ENCODE results near the gene XPC.
"Not testable (repeated sequence)": the region's sequence is repeated elsewhere in the genome, so short reads cannot be mapped to it uniquely, and the experiment has no call there.

Gene XPC

DNA sequence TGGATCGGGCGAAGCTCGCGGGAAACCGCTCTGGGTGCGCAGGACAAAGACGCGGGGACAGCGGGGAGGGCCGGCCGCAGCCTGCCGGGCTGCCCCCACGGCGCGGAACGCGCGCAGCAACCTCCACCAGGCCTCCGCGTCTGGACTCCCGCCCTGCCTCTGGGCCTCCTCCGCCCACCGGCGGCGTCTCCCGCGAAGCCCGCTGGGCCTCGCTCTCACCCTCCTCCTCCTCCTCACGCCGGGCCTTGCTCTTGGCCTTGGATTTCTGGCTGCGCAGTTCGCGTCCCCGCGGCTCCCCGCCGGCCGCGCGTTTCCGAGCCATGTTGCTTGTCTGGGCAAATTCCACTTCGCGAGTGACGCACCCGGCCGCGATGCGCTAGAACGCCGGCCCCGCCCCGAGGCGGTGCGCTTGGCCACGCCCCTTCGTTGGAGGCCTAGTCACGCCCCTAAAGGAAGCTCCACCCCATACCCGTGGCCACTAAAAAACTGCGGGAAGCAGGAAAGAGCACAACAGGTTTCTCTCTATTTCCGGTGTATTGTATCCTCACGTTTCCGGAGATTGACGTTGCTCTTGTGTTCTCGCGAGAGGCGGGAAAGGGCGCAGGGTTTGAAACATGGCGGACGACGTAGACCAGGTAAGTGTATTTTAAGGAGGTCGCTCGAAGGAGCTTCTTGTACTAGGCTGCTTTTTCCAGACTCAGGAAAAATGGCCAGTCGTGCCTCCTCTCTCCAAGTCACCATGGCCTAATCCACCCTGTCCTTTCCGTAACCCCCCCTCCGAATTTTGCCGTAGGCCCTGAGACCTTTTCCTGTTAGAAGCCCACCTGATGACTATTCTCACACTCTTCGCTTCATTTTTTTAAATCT, at the start of gene XPC, which contains the start of gene LSM3:
Gene XPC (minus strand): TSS at position 355 of the 867 bp plus-strand sequence. CDS start 33 bp downstream, at position 322.
Gene LSM3 (plus strand): TSS at position 571 of the 867 bp plus-strand sequence. CDS start 44 bp downstream, at position 615.
- peak within 1 kb of the TSS; percentile 23 for H3K27ac ChIP-seq (ENCODE audit: low read depth, low read length, poor library complexity, severe bottlenecking)
- H3K4me2 ChIP-seq (ENCODE audit: low read length) = peak within 1 kb of the TSS; percentile 89
- TF ChIP-seq EZH2 (IDR thresholded peaks at IDR 0.05; ENCODE audit: borderline replicate concordance, low read length) = no peak
- TF ChIP-seq, protein P1, sequence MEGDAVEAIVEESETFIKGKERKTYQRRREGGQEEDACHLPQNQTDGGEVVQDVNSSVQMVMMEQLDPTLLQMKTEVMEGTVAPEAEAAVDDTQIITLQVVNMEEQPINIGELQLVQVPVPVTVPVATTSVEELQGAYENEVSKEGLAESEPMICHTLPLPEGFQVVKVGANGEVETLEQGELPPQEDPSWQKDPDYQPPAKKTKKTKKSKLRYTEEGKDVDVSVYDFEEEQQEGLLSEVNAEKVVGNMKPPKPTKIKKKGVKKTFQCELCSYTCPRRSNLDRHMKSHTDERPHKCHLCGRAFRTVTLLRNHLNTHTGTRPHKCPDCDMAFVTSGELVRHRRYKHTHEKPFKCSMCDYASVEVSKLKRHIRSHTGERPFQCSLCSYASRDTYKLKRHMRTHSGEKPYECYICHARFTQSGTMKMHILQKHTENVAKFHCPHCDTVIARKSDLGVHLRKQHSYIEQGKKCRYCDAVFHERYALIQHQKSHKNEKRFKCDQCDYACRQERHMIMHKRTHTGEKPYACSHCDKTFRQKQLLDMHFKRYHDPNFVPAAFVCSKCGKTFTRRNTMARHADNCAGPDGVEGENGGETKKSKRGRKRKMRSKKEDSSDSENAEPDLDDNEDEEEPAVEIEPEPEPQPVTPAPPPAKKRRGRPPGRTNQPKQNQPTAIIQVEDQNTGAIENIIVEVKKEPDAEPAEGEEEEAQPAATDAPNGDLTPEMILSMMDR (IDR thresholded peaks at IDR 0.05; ENCODE audit: low read length) = no peak
- peak within 1 kb of the TSS; percentile 89 for H3K4me3 ChIP-seq (ENCODE audit: low read depth, low read length, poor library complexity, severe bottlenecking)
- H3K27me3 ChIP-seq (ENCODE audit: insufficient read depth, low read length) = no peaks in the 10 kb centered on the region
- H4K20me1 ChIP-seq (ENCODE audit: insufficient read depth, low read length) = no peaks in the 10 kb centered on the region
- H3K79me2 ChIP-seq (ENCODE audit: insufficient read depth, low read length) = peaks cover 37% of the 10 kb centered on the region
- no peaks in the 10 kb centered on the region for H3K9me2 ChIP-seq (ENCODE audit: low read depth, low read length)
- H3F3A ChIP-seq (ENCODE audit: insufficient read depth, low read length) = no peaks in the 10 kb centered on the region
- no peaks in the 10 kb centered on the region for H3K9me3 ChIP-seq (ENCODE audit: low read length)
- peak within 1 kb of the TSS; percentile 95 for H3K9ac ChIP-seq (ENCODE audit: low read length)
- peaks cover 26% of the 10 kb centered on the region for H3K36me3 ChIP-seq (ENCODE audit: insufficient read depth, low read length)
- H2AFZ ChIP-seq (ENCODE audit: low read length) = 0 out of 2 replicates have a peak within 1 kb of the TSS, but pooled peaks have one; percentile 3
- H3K4me1 ChIP-seq (ENCODE audit: insufficient read depth, low read length, severe bottlenecking) = peaks cover 47% of the 10 kb centered on the region

DNA sequence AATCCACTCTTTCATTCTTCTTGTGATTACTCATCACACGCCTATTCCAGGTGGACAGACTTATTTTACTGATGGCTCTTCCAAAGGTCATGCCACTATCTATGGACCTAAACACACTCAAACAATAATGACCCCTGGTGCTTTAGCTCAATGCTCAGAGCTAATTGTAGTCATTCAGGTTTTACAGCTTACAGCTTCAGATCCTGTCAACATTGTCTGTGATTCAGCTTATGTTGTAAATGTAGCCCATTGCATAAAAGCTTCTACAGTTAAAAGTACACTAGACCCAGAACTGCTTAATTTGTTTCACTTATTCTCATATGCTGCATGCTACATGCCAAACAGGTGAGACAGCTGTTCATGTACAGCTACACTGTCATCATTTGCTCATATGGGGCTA, 49.5 kb upstream of the XPC start:
- H3K36me3 ChIP-seq (ENCODE audit: insufficient read depth, low read length) = no peaks in the 10 kb centered on the region
- H3K9me2 ChIP-seq (ENCODE audit: low read depth, low read length) = no peaks in the 10 kb centered on the region
- H4K20me1 ChIP-seq (ENCODE audit: insufficient read depth, low read length) = no peaks in the 10 kb centered on the region
- no peak overlapping the region for H3K27ac ChIP-seq (ENCODE audit: low read depth, low read length, poor library complexity, severe bottlenecking)
- H3K9ac ChIP-seq (ENCODE audit: low read length) = no peak overlapping the region
- H3K4me2 ChIP-seq (ENCODE audit: low read length) = no peak overlapping the region
- no peaks in the 10 kb centered on the region; the same call in none of the 2 replicates for H3K27me3 ChIP-seq (ENCODE audit: insufficient read depth, low read length)
- no peaks in the 10 kb centered on the region for H3K9me3 ChIP-seq (ENCODE audit: low read length)
- no peak overlapping the region for H3K4me3 ChIP-seq (ENCODE audit: low read depth, low read length, poor library complexity, severe bottlenecking)
- H3F3A ChIP-seq (ENCODE audit: insufficient read depth, low read length) = no peaks in the 10 kb centered on the region
- H3K79me2 ChIP-seq (ENCODE audit: insufficient read depth, low read length) = no peaks in the 10 kb centered on the region
- H3K4me1 ChIP-seq (ENCODE audit: insufficient read depth, low read length, severe bottlenecking) = peaks cover 26% of the 10 kb centered on the region
- H2AFZ ChIP-seq (ENCODE audit: low read length) = no peak overlapping the region
- TF ChIP-seq, protein P1 (IDR thresholded peaks at IDR 0.05; ENCODE audit: low read length) = no peak
- TF ChIP-seq EZH2 (IDR thresholded peaks at IDR 0.05; ENCODE audit: borderline replicate concordance, low read length) = no peak

DNA sequence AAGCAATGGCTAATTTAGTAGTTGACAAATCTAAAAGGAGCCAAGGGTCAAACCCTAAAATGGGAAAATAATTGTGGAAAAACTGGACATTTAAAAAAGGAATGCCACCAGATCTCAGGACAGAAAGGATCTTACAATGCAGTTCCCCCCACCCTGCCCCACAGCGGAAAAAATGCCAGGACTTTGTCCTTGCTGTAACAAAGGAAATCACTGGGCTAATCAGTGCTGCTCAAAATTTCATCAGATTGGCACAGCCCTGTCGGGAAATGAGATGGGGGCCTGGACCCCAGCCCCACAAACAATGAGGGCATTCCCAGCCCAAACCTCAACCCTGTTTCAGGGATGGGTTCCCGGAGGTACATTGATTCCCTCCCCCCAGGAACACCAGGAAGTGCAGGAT, 48.0 kb upstream of the XPC start:
- H3K9ac ChIP-seq (ENCODE audit: low read length); H3F3A ChIP-seq (ENCODE audit: insufficient read depth, low read length); H3K4me3 ChIP-seq (ENCODE audit: low read depth, low read length, poor library complexity, severe bottlenecking); H4K20me1 ChIP-seq (ENCODE audit: insufficient read depth, low read length); H3K4me2 ChIP-seq (ENCODE audit: low read length); H3K9me2 ChIP-seq (ENCODE audit: low read depth, low read length); H3K27ac ChIP-seq (ENCODE audit: low read depth, low read length, poor library complexity, severe bottlenecking); H3K9me3 ChIP-seq (ENCODE audit: low read length); H3K27me3 ChIP-seq (ENCODE audit: insufficient read depth, low read length); H2AFZ ChIP-seq (ENCODE audit: low read length); H3K79me2 ChIP-seq (ENCODE audit: insufficient read depth, low read length); H3K36me3 ChIP-seq (ENCODE audit: insufficient read depth, low read length): not testable (repeated sequence)
- H3K4me1 ChIP-seq (ENCODE audit: insufficient read depth, low read length, severe bottlenecking) = peaks cover 26% of the 10 kb centered on the region
